Peyer's patch (tissue), 4 donors: ENCODE data around the gene CEBPB. TPM values are rescaled to one million over a fixed set of nuclear protein-coding genes. Genes with fewer than 3 reads are reported as not detected.

Experiments
- DNase-seq, 3 donors: peaks; one replicate each; pipeline ENCODE4 v3.0.0-alpha.2; 2017 to 2019
- H3K27ac ChIP-seq, 4 donors: fragments of 200-600 bp; sonication (generic); one replicate each; pipeline ENCODE4 v1.5.1; 2016 to 2019
- H3K27me3 ChIP-seq, 2 donors: fragments of 200-600 bp; sonication (generic); one replicate each; pipeline ENCODE4 v1.5.1; 2019
- H3K36me3 ChIP-seq, 3 donors: fragments of 200-600 bp; sonication (generic); one replicate each; pipeline ENCODE4 v1.5.1; 2016 to 2019
- H3K4me1 ChIP-seq, 4 donors: fragments of 200-600 bp; sonication (generic); one replicate each; pipeline ENCODE4 v1.5.1; 2016 to 2019
- H3K4me3 ChIP-seq, 4 donors: fragments of 200-600 bp; sonication (generic); 1 replicate in 3 of 4; 2 replicates in 1 of 4; pipeline ENCODE4 v1.5.1; 2016 to 2019; ENCODE audit warnings: mild to moderate bottlenecking in 1 of 4
- H3K9me3 ChIP-seq, 4 donors: fragments of 200-600 bp; sonication (generic); one replicate each; pipeline ENCODE4 v1.5.1; 2016 to 2019; ENCODE audit warnings: mild to moderate bottlenecking in 1 of 4
- POLR2A ChIP-seq, 2 donors: fragments of 450-650 bp; IDR thresholded peaks; one replicate each; pipeline ENCODE4 v1.5.1; 2017; ENCODE audit warnings: antibody characterized with exemption in 2 of 2, mild to moderate bottlenecking in 2 of 2, moderate library complexity in 2 of 2
- total RNA-seq, 4 donors: library from RNA; depleted of rRNA; stranded (reverse); fragments of >200 nt; gene quantifications; one replicate each; pipeline ENCODE4 v1.1.0, GENCODE V29; 2016
- TF ChIP-seq, protein P1 (sequence below), 6 experiments: fragments of 450-650 bp in 4 of 6; fragments of 200-600 bp in 2 of 6; sonication (generic) in 1 of 6; IDR thresholded peaks; one replicate each; pipeline ENCODE4 v1.5.1; 2017 to 2019; ENCODE audit warnings: antibody characterized with exemption in 6 of 6, mild to moderate bottlenecking in 3 of 6, moderate library complexity in 1 of 6

CEBPB gene
- total RNA-seq, 4 donors from 2014 or later = 13.8 to 41.3 (median 27.8) TPM

DNA sequence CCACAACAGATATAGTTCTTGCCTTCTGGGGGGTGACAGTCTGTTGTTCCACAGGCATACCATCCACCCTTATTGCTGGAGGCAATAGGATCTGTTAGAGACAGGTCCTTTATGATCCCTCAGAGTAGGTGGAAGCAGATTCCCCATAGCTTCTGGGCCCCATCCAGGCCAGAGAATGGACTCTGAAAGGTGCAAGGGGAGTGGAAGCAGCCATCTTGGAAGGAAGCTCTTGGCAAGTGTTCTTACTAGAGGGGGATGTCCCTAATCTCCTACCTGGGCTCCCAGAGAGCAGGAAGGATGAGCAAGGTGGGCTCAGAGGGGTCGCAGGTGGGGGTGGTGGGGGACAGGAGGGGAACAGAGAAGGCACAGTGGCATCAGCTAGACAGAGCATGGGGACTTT is 33.4 kb downstream of the CEBPB start:
- Histone ChIP-seq H3K27ac (peak overlapping the region in 3 of 4 donors; percentile 36 to 77 (median 72)), H3K9me3 (peaks cover 0 to 8% (median 0%) of the 10 kb centered on the region in 4 donors), H3K4me3 (no peak overlapping the region), H3K4me1 (no peaks in the 10 kb centered on the region), H3K27me3 (no peaks in the 10 kb centered on the region), H3K36me3 (no peaks in the 10 kb centered on the region)
- no peak for TF ChIP-seq POLR2A (IDR thresholded peaks at IDR 0.05)
- TF ChIP-seq, protein P1, sequence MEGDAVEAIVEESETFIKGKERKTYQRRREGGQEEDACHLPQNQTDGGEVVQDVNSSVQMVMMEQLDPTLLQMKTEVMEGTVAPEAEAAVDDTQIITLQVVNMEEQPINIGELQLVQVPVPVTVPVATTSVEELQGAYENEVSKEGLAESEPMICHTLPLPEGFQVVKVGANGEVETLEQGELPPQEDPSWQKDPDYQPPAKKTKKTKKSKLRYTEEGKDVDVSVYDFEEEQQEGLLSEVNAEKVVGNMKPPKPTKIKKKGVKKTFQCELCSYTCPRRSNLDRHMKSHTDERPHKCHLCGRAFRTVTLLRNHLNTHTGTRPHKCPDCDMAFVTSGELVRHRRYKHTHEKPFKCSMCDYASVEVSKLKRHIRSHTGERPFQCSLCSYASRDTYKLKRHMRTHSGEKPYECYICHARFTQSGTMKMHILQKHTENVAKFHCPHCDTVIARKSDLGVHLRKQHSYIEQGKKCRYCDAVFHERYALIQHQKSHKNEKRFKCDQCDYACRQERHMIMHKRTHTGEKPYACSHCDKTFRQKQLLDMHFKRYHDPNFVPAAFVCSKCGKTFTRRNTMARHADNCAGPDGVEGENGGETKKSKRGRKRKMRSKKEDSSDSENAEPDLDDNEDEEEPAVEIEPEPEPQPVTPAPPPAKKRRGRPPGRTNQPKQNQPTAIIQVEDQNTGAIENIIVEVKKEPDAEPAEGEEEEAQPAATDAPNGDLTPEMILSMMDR (IDR thresholded peaks at IDR 0.05) = no peak
- DNase-seq = no peak

DNA sequence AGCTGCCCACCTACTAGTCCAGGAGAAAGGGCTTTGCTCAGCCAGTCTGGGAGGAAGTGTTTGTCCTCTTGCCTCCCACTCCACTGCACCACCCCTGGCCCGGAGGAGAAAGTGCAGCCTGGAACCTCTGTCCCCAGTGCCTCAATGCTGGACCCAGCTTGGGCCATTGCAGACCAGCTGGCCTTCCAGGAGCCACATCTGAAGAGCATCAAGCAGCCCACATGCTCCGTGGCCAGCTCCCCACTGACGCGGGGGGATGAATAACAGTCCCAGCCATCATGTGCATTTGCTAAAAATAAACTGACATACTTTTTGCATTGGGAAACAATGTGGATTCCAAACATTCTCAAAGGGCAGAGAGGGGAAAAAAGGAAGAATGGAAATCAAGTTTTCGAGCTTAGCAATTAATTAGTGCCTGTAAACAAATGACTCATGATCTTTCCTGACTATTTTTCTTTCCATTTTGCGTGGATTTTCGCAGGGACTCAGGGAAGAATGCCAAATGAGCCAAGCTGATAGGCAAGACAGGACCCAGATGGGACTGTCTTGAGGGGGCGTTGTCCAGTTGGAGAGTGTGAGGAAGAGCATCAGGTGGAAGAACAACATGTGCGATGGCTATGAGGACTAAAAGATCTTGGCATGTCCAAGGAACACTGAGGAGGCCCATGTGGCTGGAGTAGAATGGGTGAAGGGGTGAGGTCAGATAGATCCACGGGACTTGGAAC is 34.1 kb downstream of the CEBPB start:
- Histone ChIP-seq H3K9me3 (peaks cover 0 to 8% (median 0%) of the 10 kb centered on the region in 4 donors), H3K27ac (peak overlapping the region; percentile 40 to 77 (median 62)), H3K36me3 (no peaks in the 10 kb centered on the region), H3K4me3 (no peak overlapping the region), H3K27me3 (no peaks in the 10 kb centered on the region), H3K4me1 (no peaks in the 10 kb centered on the region)
- DNase-seq = peak in 2 of 3 donors; percentile 49 to 76
- TF ChIP-seq POLR2A (IDR thresholded peaks at IDR 0.05) = no peak
- TF ChIP-seq, protein P1 (IDR thresholded peaks at IDR 0.05) = no peak

DNA sequence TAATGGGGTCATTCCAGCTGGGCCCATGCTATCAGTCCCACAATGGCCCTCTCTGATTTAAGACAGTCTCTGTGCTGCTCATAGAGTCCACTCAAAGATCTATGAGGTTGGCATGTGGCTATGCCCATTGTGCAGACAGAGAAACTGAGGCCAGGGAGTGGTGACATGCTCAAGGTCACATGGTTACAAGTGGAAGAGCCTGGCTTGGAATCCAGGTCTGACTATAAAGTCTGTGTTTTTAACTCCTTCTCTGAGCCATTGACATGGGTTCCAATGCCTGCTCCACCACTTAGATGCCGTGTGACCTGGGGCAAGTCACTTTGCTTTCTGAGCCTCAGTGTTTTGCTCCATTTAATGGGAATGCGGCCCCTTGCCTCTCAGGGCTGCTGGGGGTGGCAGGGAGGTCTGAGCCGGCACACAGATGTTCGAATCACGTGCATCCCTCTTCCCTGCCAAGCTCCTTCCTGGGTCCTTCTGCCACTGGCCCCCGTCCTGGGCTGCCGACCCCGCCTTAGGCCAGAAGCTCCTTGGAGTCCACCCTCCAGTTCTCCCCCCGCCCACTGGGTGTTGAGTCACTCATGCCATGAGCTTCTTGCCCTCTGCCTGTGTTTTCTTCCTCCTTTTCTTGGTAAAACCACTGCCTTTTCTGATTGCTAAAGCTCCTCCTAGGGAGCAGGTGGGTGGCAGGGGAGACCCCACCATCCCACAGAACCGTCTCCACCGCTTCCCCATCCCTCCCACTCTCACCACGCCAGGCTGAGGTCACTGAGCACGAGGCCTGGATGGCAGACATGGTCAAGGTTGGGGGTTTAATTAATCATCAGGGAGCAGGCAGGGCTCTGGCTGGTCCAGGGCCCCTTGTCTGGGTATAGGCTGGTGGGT is 35.7 kb downstream of the CEBPB start:
- peak in 2 of 3 donors; percentile 43 to 67 for DNase-seq
- Histone ChIP-seq H3K36me3 (no peaks in the 10 kb centered on the region), H3K9me3 (peaks cover 0 to 5% (median 0%) of the 10 kb centered on the region in 4 donors), H3K4me3 (no peak overlapping the region), H3K4me1 (no peaks in the 10 kb centered on the region), H3K27ac (peak overlapping the region in 2 of 4 donors; percentile 2 to 49), H3K27me3 (no peaks in the 10 kb centered on the region)
- TF ChIP-seq, protein P1 (IDR thresholded peaks at IDR 0.05) = no peak
- TF ChIP-seq POLR2A (IDR thresholded peaks at IDR 0.05) = no peak

DNA sequence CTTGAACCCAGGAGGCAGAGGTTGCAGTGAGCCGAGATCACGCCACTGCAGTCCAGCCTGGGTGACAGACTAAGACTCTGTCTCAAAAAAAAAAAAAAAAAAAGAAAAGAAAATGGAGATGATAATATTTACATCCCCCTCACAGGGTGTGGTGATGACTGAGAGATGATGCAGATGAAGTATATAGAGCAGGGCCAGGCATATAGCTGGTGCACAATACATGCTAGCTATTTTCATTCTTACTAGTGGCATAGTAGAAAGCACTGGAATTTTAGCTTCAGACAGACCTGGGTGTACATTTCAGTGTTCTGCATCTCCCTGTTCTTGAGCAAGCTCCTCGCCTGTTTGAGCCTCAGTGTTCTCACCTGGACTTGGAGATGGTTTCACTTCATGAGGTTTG is 36.9 kb downstream of the CEBPB start:
- TF ChIP-seq, protein P1 (IDR thresholded peaks at IDR 0.05) = no peak
- TF ChIP-seq POLR2A (IDR thresholded peaks at IDR 0.05) = no peak
- DNase-seq = no peak
- Histone ChIP-seq H3K4me3 (no peak overlapping the region), H3K4me1 (no peaks in the 10 kb centered on the region), H3K36me3 (no peaks in the 10 kb centered on the region), H3K27me3 (no peaks in the 10 kb centered on the region), H3K27ac (no peak overlapping the region), H3K9me3 (peaks cover 0 to 5% (median 0%) of the 10 kb centered on the region in 4 donors)

DNA sequence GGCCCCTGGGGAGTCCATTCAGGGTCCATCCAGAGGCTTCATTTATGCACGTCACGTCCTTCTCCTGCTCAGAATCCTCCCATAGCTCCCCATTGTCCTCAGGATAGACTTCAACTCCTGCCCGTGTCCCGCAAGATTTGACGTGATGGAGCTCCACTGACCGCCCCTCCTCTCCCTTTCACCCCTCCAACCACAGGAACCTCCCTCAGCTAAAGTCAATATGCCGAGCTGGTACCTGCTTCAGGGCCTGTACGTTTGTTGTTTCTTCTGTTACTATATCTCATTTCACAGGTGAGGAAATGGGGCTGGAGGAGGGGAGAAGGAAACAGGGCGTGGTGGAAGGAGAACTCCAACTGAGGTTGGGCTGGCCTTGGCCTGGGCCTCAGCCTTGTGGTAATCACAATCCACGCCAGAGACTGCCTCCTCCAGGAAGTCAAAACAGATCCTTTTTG is 38.6 kb downstream of the CEBPB start:
- H3K9me3 ChIP-seq = peaks cover 0 to 3% (median 0%) of the 10 kb centered on the region in 4 donors
- no peaks in the 10 kb centered on the region for H3K36me3 ChIP-seq
- DNase-seq = no peak
- TF ChIP-seq, protein P1 (IDR thresholded peaks at IDR 0.05) = no peak
- no peak for TF ChIP-seq POLR2A (IDR thresholded peaks at IDR 0.05)
- H3K27ac ChIP-seq = no peak overlapping the region
- H3K27me3 ChIP-seq = no peaks in the 10 kb centered on the region
- no peaks in the 10 kb centered on the region for H3K4me1 ChIP-seq
- no peak overlapping the region for H3K4me3 ChIP-seq
